NT2/D1 (cell line): Measurements from ENCODE around the gene BLACAT1.

Experiments used
- DNase-seq: peaks from one replicate; pipeline ENCODE4 v3.0.0-alpha.2; 2011; ENCODE audit warnings: low read depth, low spot score
- H3K27me3 ChIP-seq: 2 replicates; pipeline ENCODE4 v1.6.0; 2011; ENCODE audit warnings: mild to moderate bottlenecking; ENCODE audit not compliant: insufficient read length, insufficient read depth
- H3K36me3 ChIP-seq: 2 replicates; pipeline ENCODE4 v1.6.1; 2011; ENCODE audit warnings: mild to moderate bottlenecking, low read length, mixed read lengths; ENCODE audit not compliant: insufficient read depth, insufficient read length
- H3K4me1 ChIP-seq: 2 replicates; pipeline ENCODE4 v1.5.1; 2011; ENCODE audit not compliant: insufficient read depth, insufficient read length
- H3K4me3 ChIP-seq: 2 replicates; pipeline ENCODE4 v1.5.1; 2011; ENCODE audit warnings: low read depth; ENCODE audit not compliant: insufficient read length
- H3K9ac ChIP-seq: 2 replicates; pipeline ENCODE4 v1.6.0; 2011; ENCODE audit warnings: low read depth; ENCODE audit not compliant: insufficient read length
- H3K9me3 ChIP-seq: 2 replicates; pipeline ENCODE4 v1.5.1; 2011; ENCODE audit warnings: mild to moderate bottlenecking, low read length; ENCODE audit not compliant: insufficient read depth
- SUZ12 ChIP-seq: IDR thresholded peaks from 2 replicates; pipeline ENCODE4 v1.6.1; 2011; ENCODE audit not compliant: insufficient read length, insufficient read depth; ENCODE audit errors: extremely low read depth
- YY1 ChIP-seq: IDR thresholded peaks from 2 replicates; pipeline ENCODE4 v1.6.1; 2011; ENCODE audit not compliant: insufficient read length, insufficient read depth
- ZNF274 ChIP-seq: IDR thresholded peaks from 2 replicates; pipeline ENCODE4 v1.6.1; 2011; ENCODE audit warnings: mild to moderate bottlenecking, low read depth, low read length

The BLACAT1 gene

DNA sequence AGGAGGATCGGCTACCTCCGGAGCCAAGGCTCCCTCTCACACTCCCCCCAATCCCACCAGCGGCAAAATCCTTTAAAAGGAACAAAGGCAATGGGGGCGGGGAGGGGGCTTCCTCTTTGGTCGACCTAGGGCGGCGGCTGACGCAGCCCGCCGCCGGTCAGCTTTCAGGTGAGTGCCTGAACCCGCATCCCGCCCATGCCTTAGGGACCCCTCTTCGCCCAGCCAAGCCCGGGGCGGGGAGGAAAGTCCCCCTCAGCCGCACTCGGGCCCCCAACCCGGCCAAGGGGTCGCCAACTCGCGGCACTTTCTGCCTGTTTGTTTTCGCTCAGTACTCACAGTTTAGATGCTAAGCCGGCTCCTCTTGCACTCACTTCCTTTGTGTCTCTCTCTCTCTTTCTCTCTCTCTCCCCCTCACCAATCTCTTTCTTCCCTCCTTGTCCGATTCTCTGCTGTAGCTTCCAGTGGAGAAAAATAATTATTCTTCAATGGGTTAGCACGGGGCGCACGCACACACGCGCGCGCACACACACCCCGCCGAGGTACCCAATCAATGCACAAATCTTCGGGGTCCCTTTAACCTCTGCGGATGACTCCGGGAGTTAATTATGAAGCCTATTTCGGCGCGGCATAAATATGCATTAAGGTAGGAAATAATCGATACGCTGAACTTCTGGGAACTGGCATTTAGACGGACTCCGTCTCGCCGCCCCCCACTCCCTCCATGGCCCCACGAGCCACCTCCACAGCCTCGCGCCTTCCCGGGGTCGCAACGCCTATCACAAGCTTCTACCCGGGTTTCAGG is at the start of gene BLACAT1:
BLACAT1 (minus strand) TSS at position 465 of the 802 bp plus-strand sequence.
- no peak for TF ChIP-seq ZNF274
- no peaks in the 10 kb centered on the region for H3K9me3 ChIP-seq
- DNase-seq = no peak
- H3K4me1 ChIP-seq = peaks cover 19% of the 10 kb centered on the region
- peak within 1 kb of the TSS; percentile 87 for H3K9ac ChIP-seq
- H3K4me3 ChIP-seq = peak within 1 kb of the TSS; percentile 83
- peaks cover 3% of the 10 kb centered on the region for H3K27me3 ChIP-seq
- peaks cover 9% of the 10 kb centered on the region for H3K36me3 ChIP-seq

DNA sequence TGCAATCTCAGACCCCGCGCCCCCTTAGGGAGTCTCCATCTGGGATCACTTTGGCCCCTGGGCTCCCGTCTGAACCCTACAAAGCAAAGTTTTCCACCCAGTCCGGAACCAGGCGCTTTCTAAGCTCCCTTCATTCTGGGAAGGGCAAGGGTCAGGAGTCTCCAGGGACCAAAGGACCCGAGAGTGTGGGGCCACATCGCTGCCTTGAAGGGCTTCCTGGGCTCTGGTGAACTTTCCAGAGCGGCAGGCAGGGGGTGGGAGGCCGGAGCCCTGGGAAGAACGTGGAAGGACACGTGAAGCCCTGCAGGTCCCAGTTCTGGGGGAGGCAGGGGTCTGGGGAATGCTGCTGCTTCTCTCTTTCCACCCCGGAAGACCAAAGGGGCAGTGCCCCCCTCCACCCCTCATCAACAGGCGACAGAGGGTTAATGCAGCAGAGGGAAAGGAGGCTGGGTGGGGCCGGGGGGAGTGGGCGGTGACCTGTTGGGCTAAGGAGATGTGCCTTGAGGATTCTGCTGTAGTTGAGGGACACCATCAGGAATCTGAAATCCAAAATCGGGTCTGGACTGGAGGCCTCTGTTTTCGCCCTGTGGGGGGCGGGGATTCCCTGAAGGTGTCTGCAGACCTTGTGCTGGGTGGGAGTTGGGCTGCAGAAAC is 49.4 kb upstream of the BLACAT1 start:
- no peak for DNase-seq

DNA sequence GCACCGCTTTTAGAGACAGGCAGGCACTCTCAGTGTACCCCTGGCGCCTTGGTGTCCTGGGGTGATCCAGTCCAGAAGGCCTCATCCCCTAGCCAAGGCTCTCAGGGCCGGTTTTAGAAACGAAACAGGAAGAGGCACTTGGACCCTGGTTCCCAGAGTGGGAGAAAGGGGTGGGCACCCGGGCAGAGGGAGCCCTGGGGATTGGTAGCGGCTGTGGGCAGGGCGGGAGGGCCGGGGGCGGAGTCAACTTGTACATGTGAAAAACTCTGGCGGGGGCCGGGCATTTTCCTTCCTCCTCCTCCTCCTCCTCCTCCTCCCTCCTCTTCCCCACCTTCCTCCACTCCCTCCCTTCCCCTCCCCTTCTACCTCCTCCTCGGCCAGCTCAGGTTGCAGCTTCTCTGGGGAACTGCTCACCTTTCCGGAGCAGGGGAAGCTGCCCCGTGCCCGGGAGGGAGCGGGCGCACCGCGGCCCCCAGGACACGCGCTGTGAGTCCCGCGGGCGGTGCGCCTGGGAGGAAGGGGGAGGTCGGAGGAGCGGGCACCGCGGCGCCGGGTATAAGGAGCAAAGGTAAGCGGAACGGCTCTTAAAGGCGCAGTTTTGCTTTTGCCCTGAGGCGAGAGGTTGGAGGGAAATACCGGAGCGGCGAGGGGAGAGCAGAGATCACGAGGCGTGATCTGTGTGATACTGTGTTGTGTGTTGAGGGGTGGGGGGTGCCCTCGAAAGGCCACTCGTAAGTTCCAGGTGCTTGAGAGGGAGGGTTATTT is 48.6 kb upstream of the BLACAT1 start, which contains the start of gene CDK18:
CDK18 (plus strand) TSS at position 359 of the 765 bp plus-strand sequence. CDS start 18,499 bp downstream, outside the sequence.
- peak; percentile 74 for DNase-seq
- Histone ChIP-seq H3K36me3 (peaks cover 5% of the 10 kb centered on the region), H3K9me3 (no peaks in the 10 kb centered on the region), H3K4me3 (peak within 1 kb of the TSS; percentile 72), H3K4me1 (peaks cover 22% of the 10 kb centered on the region), H3K9ac (peak within 1 kb of the TSS; percentile 84), H3K27me3 (no peaks in the 10 kb centered on the region)
- TF ChIP-seq YY1 = no peak
- no peak for TF ChIP-seq SUZ12
- no peak for TF ChIP-seq ZNF274

More for the DNA sequence above, 49.4 kb upstream of the BLACAT1 start:
- H3K36me3 ChIP-seq = peaks cover 5% of the 10 kb centered on the region
- peak overlapping the region; percentile 72 for H3K4me3 ChIP-seq
- peak overlapping the region; percentile 84 for H3K9ac ChIP-seq
- no peak for TF ChIP-seq ZNF274
- no peak for TF ChIP-seq YY1
- no peak for TF ChIP-seq SUZ12
- peaks cover 22% of the 10 kb centered on the region for H3K4me1 ChIP-seq
- no peaks in the 10 kb centered on the region for H3K27me3 ChIP-seq
- no peaks in the 10 kb centered on the region for H3K9me3 ChIP-seq

DNA sequence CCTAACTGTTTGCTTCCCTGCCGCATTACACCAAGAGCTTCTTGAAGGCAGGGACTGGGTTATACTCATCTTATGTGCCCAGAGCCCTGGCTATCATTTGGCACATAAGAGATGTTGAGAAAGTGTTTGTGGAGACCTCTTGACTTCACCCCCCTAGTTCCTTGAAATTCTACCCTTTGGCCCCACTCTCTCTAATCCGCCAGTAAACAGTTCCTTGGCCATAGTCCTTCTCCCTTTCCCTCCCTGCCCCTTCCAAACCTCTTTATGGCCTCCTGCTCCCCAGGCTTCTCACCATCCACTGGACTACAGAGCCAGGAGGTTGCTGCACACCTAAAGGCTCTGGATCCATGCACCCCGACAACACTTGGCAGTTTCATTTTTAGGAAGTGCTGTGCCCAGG is 47.1 kb upstream of the BLACAT1 start:
- H3K4me1 ChIP-seq = peaks cover 20% of the 10 kb centered on the region
- no peak overlapping the region for H3K4me3 ChIP-seq
- no peak for DNase-seq
- no peaks in the 10 kb centered on the region for H3K27me3 ChIP-seq
- H3K9me3 ChIP-seq = no peaks in the 10 kb centered on the region
- TF ChIP-seq YY1 = no peak
- TF ChIP-seq ZNF274 = no peak
- TF ChIP-seq SUZ12 = no peak
- H3K9ac ChIP-seq = no peak overlapping the region
- no peaks in the 10 kb centered on the region for H3K36me3 ChIP-seq

DNA sequence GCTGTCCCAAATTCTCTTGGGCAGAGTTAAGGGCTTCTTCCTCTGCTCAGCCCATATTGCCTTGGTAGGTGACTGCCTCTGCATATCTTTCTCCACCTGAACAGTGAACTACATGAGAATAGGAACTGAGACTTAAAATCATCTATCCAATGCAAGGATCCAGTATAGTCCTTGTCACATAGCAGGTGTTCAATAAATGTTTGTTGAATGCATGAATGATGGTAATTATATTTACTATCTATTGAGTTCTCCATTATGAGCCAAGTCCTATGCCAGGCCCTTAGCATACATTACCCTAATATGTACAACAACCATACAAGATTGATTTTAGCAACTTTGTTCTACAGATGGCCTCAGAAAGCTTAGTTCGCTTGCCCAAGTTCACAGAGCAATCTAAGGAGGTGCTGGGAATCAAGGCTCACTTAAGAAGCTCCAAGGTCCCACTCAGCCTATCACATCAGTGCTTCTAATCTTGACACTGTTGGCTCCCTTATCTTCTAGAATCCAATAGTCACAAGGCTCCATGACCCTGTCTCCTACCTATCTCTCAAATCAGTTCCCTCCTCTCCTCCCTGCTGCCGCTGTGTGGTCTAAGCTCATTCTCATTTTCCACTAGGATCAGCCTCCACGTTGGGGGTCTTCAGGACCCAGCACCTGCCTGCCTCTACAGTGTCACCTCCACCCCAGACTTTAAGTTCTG is 46.4 kb upstream of the BLACAT1 start:
- TF ChIP-seq ZNF274 = no peak
- no peak for TF ChIP-seq SUZ12
- TF ChIP-seq YY1 = no peak
- Histone ChIP-seq H3K27me3 (no peaks in the 10 kb centered on the region), H3K4me3 (no peak overlapping the region), H3K9me3 (no peaks in the 10 kb centered on the region), H3K4me1 (peaks cover 20% of the 10 kb centered on the region), H3K9ac (no peak overlapping the region), H3K36me3 (no peaks in the 10 kb centered on the region)
- DNase-seq = no peak

DNA sequence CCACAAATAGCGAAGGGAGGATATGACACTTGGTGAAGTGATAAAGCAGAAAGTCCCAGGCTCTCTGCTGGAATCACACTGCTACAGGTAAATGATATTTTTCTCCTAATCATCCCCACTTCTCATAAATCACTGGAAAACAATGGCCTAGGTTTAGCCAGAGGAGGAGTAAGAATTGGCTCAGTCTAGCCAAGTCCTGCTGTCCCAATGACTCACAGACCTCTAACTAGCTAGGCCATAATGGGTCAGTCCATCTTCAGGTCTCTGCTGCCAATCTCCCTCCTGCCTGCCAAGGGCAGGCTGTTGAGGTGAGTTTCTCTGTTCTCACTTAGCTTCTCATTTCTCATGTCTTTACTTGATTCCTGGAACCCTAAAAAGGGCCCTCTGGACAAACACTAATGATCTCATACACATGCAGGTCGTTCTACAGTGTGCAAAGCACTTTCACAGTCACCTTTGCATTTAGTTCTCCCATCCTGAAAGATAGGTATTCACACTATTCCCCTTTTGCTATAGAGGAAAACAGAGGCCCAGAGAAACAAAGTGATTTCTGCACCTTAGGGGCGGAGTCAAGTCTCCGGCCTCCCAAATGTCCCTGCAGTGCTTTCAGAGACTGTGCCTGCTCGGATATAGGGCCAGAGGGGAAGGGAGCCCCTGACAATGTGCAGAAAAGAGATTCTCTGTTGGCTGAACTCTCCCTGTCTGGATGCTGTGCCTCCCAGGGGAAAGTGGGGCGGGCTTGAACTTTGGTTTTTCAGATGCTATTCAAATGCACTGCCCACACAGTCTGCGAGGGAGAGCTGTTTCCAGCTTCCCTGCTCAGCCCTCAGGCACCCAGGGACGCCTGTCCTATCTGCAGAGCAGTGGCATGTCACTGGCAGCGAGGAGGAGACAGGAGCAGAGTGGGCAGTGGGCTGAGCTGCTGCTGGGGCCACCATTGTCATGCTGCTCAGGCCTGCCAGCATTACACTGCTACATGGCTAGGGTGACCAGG is 44.7 kb upstream of the BLACAT1 start:
- H3K9me3 ChIP-seq = no peaks in the 10 kb centered on the region
- H3K9ac ChIP-seq = no peak overlapping the region
- H3K27me3 ChIP-seq = no peaks in the 10 kb centered on the region
- H3K4me1 ChIP-seq = peaks cover 8% of the 10 kb centered on the region
- DNase-seq = no peak
- no peaks in the 10 kb centered on the region for H3K36me3 ChIP-seq
- H3K4me3 ChIP-seq = no peak overlapping the region
- TF ChIP-seq SUZ12 (no peak), YY1 (no peak), ZNF274 (no peak)
